ENCODE results near the gene LHFPL6. TPM values are rescaled to one million over a fixed set of nuclear protein-coding genes. Genes with fewer than 3 reads are reported as not detected.
"Not testable (repeated sequence)": the region's sequence is repeated elsewhere in the genome, so short reads cannot be mapped to it uniquely, and the experiment has no call there.

Gene LHFPL6
- total RNA-seq, 2 donors from 2014 or later, result 7.5 to 40.0 TPM

GRCh38 chr13:39347926-39348901 lies 254.8 kb downstream of the LHFPL6 start:
- no peak for TF ChIP-seq POLR2AphosphoS5 (IDR thresholded peaks at IDR 0.05)
- no peak for TF ChIP-seq POLR2A (IDR thresholded peaks at IDR 0.05)
- TF ChIP-seq, protein P1, sequence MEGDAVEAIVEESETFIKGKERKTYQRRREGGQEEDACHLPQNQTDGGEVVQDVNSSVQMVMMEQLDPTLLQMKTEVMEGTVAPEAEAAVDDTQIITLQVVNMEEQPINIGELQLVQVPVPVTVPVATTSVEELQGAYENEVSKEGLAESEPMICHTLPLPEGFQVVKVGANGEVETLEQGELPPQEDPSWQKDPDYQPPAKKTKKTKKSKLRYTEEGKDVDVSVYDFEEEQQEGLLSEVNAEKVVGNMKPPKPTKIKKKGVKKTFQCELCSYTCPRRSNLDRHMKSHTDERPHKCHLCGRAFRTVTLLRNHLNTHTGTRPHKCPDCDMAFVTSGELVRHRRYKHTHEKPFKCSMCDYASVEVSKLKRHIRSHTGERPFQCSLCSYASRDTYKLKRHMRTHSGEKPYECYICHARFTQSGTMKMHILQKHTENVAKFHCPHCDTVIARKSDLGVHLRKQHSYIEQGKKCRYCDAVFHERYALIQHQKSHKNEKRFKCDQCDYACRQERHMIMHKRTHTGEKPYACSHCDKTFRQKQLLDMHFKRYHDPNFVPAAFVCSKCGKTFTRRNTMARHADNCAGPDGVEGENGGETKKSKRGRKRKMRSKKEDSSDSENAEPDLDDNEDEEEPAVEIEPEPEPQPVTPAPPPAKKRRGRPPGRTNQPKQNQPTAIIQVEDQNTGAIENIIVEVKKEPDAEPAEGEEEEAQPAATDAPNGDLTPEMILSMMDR (IDR thresholded peaks at IDR 0.05), result no peak
- WGBS, result 84% methylated on average over 9 of the region's 9 CpGs
- no peak for DNase-seq (ENCODE audit: low spot score)
- intact Hi-C loops (cut with DNase I), result no loop called here
- no peak overlapping the region for H3K27ac ChIP-seq
- no peaks in the 10 kb centered on the region for H3K27me3 ChIP-seq (replicated peaks; ENCODE audit: insufficient read depth)
- no peaks in the 10 kb centered on the region for H3K9me3 ChIP-seq
- no peak overlapping the region for H3K4me3 ChIP-seq
- H3K36me3 ChIP-seq, result no peaks in the 10 kb centered on the region
- H3K4me1 ChIP-seq (replicated peaks), result no peaks in the 10 kb centered on the region

DNA sequence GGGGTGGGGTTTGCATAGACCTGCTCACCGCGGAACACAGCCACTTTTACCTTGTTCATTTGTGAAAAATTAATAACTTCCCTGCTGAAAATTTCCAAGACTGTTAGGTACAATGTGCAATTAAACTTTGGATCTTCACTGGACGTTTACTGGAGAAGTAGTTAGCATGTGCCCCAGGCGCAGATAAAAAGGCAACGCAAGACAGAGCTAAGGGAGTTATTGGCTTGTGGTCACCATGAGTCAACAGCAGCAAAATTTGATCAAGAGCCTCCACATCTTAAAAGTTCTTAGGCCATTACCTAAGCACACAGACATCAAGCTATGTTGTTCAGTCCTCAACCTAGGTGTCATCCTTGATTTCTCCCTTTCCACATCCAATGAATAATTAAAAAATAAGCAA lies 257.0 kb downstream of the LHFPL6 start:
- Histone ChIP-seq H3K27me3 (replicated peaks; ENCODE audit: insufficient read depth) (no peaks in the 10 kb centered on the region), H3K4me1 (replicated peaks) (no peaks in the 10 kb centered on the region), H3K4me3 (no peak overlapping the region), H3K36me3 (no peaks in the 10 kb centered on the region), H3K27ac (no peak overlapping the region), H3K9me3 (no peaks in the 10 kb centered on the region)
- intact Hi-C loops (cut with DNase I), result no loop called here
- 84% methylated on average over 5 of the region's 5 CpGs for WGBS
- no peak for DNase-seq (ENCODE audit: low spot score)
- TF ChIP-seq POLR2AphosphoS5 (IDR thresholded peaks at IDR 0.05) (no peak), POLR2A (IDR thresholded peaks at IDR 0.05) (no peak)
- TF ChIP-seq, protein P1 (IDR thresholded peaks at IDR 0.05), result no peak

DNA sequence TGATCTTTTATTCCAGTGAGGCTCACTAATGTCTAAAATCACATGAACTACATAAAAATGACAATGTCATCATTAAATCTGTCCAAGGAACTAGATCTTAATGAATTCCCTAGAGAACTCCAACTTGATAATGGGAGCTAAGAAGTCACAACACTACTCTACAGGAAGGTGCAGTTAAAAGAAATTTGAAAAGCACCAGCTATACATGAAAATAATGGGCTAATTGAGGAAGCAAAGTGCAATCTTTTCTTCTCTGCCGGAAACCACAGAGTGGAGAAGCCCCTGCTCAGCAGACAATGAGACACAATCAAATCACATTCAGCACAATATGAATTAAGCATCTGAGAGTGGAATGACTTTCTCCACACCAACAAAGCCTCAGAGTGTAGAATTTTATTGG lies 261.7 kb downstream of the LHFPL6 start:
- intact Hi-C loops (cut with DNase I), result no loop called here
- Histone ChIP-seq H3K9me3 (no peaks in the 10 kb centered on the region), H3K4me3 (no peak overlapping the region), H3K36me3 (no peaks in the 10 kb centered on the region), H3K4me1 (replicated peaks) (no peaks in the 10 kb centered on the region), H3K27me3 (replicated peaks; ENCODE audit: insufficient read depth) (no peaks in the 10 kb centered on the region), H3K27ac (no peak overlapping the region)
- TF ChIP-seq, protein P1 (IDR thresholded peaks at IDR 0.05), result no peak
- TF ChIP-seq POLR2A (IDR thresholded peaks at IDR 0.05), result no peak
- no peak for TF ChIP-seq POLR2AphosphoS5 (IDR thresholded peaks at IDR 0.05)
- no peak for DNase-seq (ENCODE audit: low spot score)
- 0% methylated on average over 1 of the region's 1 CpG for WGBS

GRCh38 chr13:39338114-39338513 lies 264.9 kb downstream of the LHFPL6 start:
- WGBS, result 96% methylated on average over 6 of the region's 6 CpGs
- intact Hi-C loops (cut with DNase I), result not testable (repeated sequence)

DNA sequence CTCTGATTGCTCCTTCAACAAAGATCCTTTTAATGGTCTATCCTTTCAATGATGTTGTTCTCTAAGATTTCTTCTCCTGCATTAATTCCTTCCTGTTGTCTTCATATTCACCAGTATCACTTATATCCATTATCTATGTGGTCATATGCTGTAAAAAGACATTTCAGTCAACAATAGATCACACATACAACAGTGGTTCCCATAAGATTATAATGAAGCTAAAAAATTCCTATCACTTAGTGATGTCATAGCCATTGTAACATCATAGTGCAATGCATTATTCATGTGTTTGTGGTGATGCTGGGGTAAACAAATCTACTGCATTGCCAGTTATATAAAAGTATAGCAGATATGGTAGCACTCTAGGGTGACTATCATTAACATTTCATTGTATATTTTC lies 266.1 kb downstream of the LHFPL6 start:
- Histone ChIP-seq H3K27ac (no peak overlapping the region), H3K36me3 (no peaks in the 10 kb centered on the region), H3K27me3 (replicated peaks; ENCODE audit: insufficient read depth) (no peaks in the 10 kb centered on the region), H3K4me1 (replicated peaks) (no peaks in the 10 kb centered on the region), H3K9me3 (no peaks in the 10 kb centered on the region), H3K4me3 (no peak overlapping the region)
- TF ChIP-seq POLR2AphosphoS5 (IDR thresholded peaks at IDR 0.05) (no peak), POLR2A (IDR thresholded peaks at IDR 0.05) (no peak)
- TF ChIP-seq, protein P1 (IDR thresholded peaks at IDR 0.05), result no peak
- DNase-seq (ENCODE audit: low spot score), result no peak
- intact Hi-C loops (cut with DNase I), result no loop called here

More at GRCh38 chr13:39338114-39338513, 264.9 kb downstream of the LHFPL6 start:
- H3K4me3 ChIP-seq; H3K27ac ChIP-seq; H3K4me1 ChIP-seq (replicated peaks); H3K9me3 ChIP-seq; DNase-seq (ENCODE audit: low spot score); H3K27me3 ChIP-seq (replicated peaks; ENCODE audit: insufficient read depth); H3K36me3 ChIP-seq: not testable (repeated sequence)

Measured in prostate gland (tissue), 2 donors.